HG03280 (cell line): Measurements from ENCODE around the gene CDK7.

Experiments
- ATAC-seq: cut with Tn5 transposase; IDR thresholded peaks from one replicate; pipeline ENCODE4 v1.9.1; 2021; ENCODE audit warnings: mild to moderate bottlenecking, moderate library complexity; ENCODE audit not compliant: unreplicated experiment

CDK7 gene

DNA sequence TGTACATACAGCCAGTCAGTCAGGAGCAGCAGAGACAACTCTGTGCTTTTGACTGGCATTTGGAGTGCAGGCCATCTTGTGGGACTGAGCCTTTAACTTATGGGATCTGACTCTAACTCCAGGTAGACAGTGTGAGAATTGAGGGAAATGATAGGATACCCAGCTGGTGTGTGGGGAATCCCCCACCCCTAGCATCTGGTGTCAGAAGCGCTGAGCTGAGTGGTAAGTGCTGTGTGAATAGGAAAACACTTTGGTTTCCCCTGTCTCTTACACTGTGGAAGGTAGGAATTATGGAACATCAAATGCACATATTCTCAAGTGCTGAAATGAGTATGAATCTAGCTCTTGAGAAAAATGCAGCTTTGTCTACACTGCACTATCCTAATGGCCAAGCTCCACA, 54.0 kb downstream of the CDK7 start:
- no peak for ATAC-seq

DNA sequence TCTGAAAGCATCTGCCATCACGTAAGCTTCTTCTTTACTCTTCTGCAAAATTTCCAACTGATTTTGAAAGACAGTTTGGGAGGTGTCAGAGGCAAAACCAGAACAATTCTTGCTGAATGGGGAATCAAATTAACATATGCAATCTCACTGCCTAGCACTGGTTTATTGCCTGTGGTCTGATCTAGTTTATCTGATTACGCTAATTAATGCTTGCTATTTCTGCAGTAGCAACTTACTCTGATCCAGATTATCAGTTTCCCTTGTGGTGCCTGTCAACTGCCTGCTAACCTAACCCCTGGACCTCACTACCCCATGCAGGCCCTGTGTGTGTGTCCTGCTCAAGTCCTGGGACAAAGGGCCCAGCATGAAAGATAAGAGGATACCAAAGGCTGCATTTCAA, 57.6 kb downstream of the CDK7 start:
- ATAC-seq = no peak

DNA sequence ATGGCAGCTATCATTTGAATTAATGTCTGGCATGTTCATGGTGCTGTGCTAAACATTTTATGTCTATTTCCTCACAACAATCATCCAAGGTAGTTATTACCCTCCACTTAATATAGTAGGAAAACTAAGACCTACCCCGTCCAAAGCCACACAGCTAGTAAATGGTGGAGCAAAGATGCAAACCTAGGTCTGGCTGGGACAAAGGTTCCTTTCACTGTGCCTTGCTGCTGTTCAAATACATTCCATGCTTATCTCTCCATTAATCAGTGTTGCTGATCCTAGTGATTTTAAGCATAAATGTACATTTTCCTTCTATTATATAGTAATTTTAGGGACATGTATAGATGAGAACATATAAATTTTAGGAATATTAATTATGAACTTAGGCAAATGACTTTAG, 59.2 kb downstream of the CDK7 start:
- no peak for ATAC-seq

DNA sequence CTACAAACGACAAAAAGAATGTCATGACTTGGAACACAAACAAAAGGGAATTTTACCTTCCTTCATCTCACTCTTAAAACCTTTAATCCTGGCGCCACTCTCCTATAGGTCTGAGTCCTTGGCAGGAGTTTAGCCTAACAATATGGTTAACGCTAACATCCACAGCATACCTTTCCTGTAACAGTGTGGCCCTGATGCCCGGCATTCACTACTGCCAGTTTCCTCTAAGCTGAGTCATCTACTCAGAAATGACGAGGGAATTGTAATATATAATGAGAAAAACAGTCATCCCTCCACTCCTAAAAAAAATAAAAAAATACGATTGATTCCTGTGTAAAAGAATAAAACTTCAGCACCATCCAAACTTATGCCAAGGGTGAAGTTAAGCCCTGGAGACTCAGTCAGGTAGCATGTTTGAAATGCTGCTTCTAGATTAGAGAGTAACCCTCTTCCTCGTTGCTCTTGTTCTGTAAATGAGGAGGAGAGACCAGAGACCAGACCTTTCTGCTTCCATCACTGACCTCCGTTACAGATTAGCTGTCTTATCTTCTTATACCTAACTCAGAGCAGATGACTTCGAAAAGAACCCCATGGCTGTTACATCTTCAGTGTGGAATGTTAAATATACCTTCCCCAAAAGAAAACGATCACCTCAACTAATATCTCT, 60.5 kb downstream of the CDK7 start:
- ATAC-seq = no peak

DNA sequence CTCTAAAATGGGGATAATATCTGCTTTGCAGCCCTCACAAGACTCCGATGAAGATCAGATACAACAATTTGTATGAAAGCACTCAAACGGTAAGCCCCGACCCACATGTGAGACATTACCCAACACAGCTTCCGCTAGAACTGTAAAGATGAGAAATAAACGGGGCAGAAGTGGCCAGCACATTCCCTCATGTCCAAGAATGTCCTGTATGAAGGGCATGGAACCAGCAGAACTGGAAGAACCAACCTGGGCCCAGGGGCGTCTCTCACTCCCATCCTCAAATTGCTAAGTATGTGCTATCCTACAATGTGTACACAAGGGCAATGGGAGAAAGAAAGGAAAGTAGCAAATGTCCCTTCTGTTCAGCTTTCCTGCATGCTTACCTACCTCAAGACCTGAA, 64.9 kb downstream of the CDK7 start:
- no peak for ATAC-seq

DNA sequence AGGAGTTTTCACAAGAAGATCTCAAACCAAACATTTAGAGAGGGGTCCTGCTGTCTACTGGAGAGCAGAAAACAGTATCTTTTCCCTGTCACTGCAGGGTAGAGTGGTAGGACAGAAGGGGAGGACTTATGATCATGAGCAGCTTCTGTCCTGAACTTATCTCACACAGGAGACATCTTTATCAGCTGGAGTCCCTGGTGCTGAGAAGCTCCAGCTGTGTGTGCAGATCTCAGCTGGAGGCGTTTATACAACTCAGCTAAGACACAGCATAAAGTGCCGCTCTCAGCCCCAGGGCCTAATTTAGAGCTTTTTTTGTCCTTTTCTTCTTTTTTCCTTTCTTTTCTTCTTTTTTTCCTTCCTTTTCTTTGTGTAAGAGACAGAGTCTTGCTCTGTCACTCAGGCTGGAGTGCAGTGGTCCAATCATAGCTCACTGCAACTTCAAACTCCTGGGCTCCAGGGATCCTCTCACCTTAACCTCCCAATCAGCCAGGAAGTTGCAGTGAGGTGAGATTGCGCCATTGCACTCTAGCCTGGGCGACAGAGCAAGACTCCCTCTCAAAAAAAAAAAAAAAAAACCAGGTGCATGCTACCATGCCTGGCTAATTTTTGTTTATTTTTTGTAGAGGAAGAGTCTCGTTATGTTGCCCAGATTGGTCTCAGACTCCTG, 66.0 kb downstream of the CDK7 start:
- no peak for ATAC-seq

DNA sequence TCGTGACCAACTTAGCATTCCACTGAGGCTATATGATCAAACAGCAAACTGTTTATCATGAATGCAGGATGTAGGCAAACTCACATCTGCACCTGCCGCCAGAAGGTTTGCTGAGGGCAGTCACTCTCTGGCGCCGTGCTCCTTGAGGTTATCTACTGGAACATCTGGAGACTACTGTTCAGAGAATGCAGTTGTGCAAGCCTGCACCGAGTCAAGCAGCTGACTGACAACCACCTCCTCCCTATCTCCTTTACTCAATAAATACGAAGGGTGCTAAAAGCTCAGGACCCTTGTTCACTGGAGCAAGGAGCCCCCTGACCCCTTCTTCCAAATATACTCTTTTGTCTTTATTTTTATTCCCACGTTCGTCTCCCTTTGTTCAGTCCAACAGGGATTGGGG, 70.8 kb downstream of the CDK7 start:
- ATAC-seq = no peak

DNA sequence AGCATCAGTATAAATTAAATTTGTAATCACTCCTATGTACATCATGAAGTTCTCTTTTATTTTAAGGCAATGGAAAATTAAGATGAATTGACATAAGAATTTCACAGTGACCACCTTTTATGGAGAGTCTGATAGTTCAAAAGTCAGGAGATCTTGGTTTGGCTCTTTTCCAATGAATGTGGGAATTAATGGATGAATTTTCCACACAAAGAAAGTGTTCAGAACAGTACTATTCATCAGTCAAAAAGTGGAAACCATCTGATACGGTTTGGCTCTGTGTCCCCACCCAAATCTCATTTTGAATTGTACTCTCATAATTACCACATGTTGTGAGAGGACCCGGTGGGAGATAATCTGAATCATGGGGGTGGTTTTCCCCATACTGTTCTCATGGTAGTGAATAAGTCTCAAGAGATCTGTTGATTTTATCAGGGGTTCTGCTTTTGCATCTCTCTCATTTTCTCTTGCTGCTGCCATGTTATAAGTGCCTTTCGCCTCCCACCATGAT, 73.4 kb downstream of the CDK7 start:
- no peak for ATAC-seq

DNA sequence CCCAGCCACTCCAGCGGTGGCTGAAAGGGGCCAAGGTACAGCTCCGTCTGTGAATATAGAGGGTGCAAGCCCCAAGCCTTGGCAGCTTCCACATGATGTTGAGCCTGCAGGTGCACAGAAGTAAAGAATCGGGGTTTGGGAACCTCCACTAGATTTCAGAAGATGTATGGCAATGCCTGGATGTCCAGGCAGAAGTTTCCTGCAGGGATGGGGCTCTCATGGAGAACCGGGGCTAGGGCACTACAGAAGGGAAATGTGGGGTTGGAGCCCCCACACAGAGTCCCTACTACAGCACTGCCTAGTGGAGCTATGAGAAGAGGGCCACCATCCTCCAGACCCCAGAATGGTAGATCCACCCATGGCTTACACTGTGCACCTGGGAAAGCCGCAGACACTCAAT, 74.7 kb downstream of the CDK7 start:
- ATAC-seq = no peak

DNA sequence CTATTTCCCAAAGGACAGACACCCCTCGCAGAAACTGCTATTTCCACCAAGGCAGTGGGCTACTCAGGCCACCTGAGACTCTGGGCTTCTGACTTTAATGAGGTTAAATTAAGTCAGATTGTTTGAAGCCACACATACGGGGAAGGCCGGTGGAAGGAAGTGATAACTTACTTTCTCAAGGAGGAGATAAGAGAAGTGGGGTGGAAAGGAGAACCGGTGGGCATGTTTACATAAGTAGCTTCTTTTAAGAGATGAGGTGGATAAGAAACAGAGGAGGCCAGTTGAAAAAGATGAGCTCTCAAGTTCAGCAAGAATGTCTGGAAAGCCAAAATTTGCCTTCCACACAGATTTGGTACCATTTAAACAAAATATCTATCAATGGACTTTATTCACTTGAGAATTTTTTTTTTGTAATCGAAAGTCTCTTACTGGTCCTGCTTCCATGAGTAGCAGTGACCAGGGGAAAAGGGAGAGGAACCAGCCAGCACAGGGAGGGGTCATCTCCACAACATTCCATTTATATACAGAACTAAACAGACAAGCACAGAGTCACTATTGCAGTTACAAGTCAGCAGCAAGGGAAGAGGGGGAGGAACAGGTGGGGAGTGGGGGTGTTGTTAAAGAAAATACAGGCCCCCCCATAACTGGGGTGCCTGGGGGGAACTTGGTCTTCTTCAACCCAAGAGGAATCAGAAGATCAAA, 77.9 kb downstream of the CDK7 start:
- no peak for ATAC-seq

DNA sequence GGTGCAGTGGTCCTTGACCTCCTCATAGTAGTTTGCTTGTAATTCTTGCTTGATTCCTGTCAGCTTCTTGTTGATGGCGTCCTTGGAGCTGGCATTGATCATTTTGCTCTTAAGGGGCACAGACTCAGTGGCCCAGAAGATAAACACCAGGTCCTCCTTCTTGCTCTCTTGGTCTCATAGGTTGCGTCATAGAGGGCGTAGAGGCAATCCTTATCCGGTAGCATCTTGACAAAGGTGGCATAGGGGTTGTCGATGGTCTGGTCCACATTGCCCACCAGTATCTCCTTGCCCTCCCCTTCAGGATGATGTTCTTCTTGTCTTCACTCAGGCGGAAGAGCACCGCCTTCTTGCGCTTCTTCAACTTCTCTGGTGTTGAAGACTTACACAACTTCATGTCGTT, 78.7 kb downstream of the CDK7 start:
- ATAC-seq = no peak

DNA sequence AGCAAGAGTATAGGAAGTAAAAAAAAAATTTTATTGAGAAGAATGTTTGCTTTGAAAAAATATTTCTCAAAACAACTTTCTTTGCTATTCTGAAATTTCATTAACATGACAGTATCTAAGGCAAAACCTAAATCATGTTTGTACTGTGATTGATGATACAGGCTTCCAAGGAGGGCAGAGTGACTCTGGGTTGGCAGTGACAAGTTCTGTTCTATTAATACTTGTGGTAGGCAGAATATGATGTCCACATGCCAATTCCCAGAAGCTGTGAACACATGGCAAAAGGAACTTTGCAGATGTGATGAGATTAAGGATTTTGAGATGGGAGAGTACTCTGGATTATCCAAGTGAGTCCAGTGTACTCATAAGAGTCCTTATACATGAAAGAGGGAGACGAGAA, 81.3 kb downstream of the CDK7 start:
- ATAC-seq = no peak

DNA sequence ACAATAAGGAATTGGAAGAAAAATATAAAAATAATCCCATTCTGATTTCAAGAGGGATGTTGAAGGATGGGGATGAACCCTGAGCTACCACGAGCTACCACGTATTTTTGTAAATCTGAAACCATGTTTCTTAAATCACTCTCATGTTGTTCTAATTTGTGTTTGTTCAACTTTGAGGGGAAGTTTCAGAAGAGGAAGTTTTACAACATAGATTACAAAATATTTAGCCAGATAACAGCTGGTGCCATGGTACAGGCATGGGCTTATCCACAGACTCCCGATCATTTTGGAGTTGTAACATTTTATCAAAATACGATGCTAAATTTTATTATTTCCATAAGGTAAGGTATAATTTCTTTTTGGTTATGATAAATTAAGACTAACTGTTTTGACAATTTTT, 82.7 kb downstream of the CDK7 start:
- no peak for ATAC-seq

DNA sequence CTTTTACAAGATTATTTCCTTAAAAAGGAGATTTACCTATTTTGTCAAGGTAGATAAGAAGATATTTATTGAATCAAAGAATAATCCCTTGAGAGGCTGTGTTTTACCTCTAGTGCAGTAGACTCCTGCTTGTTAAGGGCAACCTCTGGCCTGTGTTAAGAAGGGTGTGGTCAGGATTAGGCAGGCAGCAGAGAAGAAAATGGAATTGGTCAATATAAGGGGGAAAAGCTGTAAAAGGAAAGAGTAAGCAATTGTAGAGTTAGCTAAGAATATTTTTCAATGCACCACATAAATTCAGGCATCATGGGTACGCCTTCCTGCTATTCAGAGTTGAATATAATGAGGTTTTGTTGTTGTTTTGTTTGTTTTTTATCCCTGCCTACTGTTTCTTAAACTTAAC, 91.7 kb downstream of the CDK7 start:
- ATAC-seq = no peak
